ENCODE measurements around the gene UVRAG. TPM values are rescaled to one million over a fixed set of nuclear protein-coding genes. Genes with fewer than 3 reads are reported as not detected.

Gene UVRAG
- total and polyA plus RNA-seq, 2 of the 13 experiments (the other 11 are each of a cell fraction or from before 2014, with no cell fraction given): 9.7 to 17.3 TPM

- FAIRE-seq (no peak), ATAC-seq (no peak), DNase-seq (ENCODE audit: low spot score) (no peak)
- POLR2A ChIA-PET: interaction anchor here (1.7 to 3.7 kb wide), 4 partner anchors 17 to 43 kb away, joined by 6 to 23 read pairs (median 9); no protein-coding TSS in a partner anchor
- no peak overlapping the region for H2AFZ ChIP-seq (ENCODE audit: low read length)
- H3K79me2 ChIP-seq (ENCODE audit: insufficient read depth, low read length): peaks cover 26% of the 10 kb centered on the region
- 10% methylated on average over 2 of the region's 2 CpGs for WGBS (ENCODE audit: low lambda C conversion rate)
- intact Hi-C loops (cut with micrococcal nuclease; ENCODE audit: unreplicated experiment) (loop anchor here (10.0 kb wide), 1 partner anchor 972 kb away; the partner anchor contains the start of gene TSKU), in situ Hi-C loops (cut with HindIII; ENCODE audit: extremely low pct_ligation_motif_present, low pct_unique_long_range_greater_than_20kb) (loop anchor here (5.0 kb wide), 1 partner anchor 54 kb away; no protein-coding TSS in a partner anchor)
- no peaks in the 10 kb centered on the region for H3K36me3 ChIP-seq (replicated peaks in 1 of 2; ENCODE audit: control insufficient read depth in 1 of 2, insufficient read depth in 2 of 2, low read length in 2 of 2)
- TF ChIP-seq ZNF891 (CRISPR knock-in tag; IDR thresholded peaks at IDR 0.05) (no peak), MIER3 (CRISPR knock-in tag; IDR thresholded peaks at IDR 0.05; ENCODE audit: borderline replicate concordance) (no peak), MTERF4 (CRISPR knock-in tag; IDR thresholded peaks at IDR 0.05) (0 out of 2 replicates have a peak, but pooled peaks have one; percentile 43), ZNF564 (CRISPR knock-in tag; IDR thresholded peaks at IDR 0.05) (no peak), ZNF770 (CRISPR knock-in tag; IDR thresholded peaks at IDR 0.05) (peak; percentile 37), ZBTB21 (CRISPR knock-in tag; IDR thresholded peaks at IDR 0.05) (no peak), RAD51 (IDR thresholded peaks at IDR 0.05; ENCODE audit: borderline replicate concordance) (no peak), ATF1 (CRISPR knock-in tag; IDR thresholded peaks at IDR 0.05) (0 out of 2 replicates have a peak, but pooled peaks have one; percentile 5), ZFAT (CRISPR knock-in tag; conservative IDR thresholded peaks at IDR 0.05) (no peak), KAT7 (CRISPR knock-in tag; IDR thresholded peaks at IDR 0.05; ENCODE audit: borderline replicate concordance) (no peak), ZNF75D (CRISPR knock-in tag; IDR thresholded peaks at IDR 0.05; ENCODE audit: borderline replicate concordance) (no peak), TAF1 (CRISPR knock-in tag; IDR thresholded peaks at IDR 0.05) (no peak), PATZ1 (CRISPR knock-in tag; IDR thresholded peaks at IDR 0.05) (no peak)
- TF ChIP-seq, protein P1, sequence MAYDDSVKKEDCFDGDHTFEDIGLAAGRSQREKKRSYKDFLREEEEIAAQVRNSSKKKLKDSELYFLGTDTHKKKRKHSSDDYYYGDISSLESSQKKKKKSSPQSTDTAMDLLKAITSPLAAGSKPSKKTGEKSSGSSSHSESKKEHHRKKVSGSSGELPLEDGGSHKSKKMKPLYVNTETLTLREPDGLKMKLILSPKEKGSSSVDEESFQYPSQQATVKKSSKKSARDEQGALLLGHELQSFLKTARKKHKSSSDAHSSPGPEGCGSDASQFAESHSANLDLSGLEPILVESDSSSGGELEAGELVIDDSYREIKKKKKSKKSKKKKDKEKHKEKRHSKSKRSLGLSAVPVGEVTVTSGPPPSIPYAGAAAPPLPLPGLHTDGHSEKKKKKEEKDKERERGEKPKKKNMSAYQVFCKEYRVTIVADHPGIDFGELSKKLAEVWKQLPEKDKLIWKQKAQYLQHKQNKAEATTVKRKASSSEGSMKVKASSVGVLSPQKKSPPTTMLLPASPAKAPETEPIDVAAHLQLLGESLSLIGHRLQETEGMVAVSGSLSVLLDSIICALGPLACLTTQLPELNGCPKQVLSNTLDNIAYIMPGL (CRISPR knock-in tag; IDR thresholded peaks at IDR 0.05; ENCODE audit: borderline replicate concordance in 1 of 2, low read depth in 1 of 2): no peak
- TF ChIP-seq, protein P2, sequence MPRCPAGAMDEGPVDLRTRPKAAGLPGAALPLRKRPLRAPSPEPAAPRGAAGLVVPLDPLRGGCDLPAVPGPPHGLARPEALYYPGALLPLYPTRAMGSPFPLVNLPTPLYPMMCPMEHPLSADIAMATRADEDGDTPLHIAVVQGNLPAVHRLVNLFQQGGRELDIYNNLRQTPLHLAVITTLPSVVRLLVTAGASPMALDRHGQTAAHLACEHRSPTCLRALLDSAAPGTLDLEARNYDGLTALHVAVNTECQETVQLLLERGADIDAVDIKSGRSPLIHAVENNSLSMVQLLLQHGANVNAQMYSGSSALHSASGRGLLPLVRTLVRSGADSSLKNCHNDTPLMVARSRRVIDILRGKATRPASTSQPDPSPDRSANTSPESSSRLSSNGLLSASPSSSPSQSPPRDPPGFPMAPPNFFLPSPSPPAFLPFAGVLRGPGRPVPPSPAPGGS (CRISPR knock-in tag; IDR thresholded peaks at IDR 0.05): no peak
- peaks cover 64% of the 10 kb centered on the region for H3K4me1 ChIP-seq (ENCODE audit: insufficient read depth, low read length)
- CTCF ChIA-PET (ENCODE audit: low intra/inter-chr PET ratio, low total read pairs): no interaction called here
- H3K9me3 ChIP-seq (ENCODE audit: low read length): no peaks in the 10 kb centered on the region
- H3K27me3 ChIP-seq (ENCODE audit: control insufficient read depth in 1 of 2, insufficient read depth in 2 of 2, low read length in 2 of 2): no peaks in the 10 kb centered on the region; a peak in 1 of 5 replicates
- peak overlapping the region; percentile 100 for H3K4me2 ChIP-seq (ENCODE audit: low read depth, low read length)
- BruUV-seq (replicated peaks): no TSS peak
- H3K4me3 ChIP-seq (replicated peaks in 1 of 3; ENCODE audit: insufficient read depth in 1 of 3, low read depth in 2 of 3, low read length in 3 of 3): peak overlapping the region in 1 of 3 experiments; percentile 18; a peak in 1 of 6 replicates
- no peaks in the 10 kb centered on the region for H4K20me1 ChIP-seq (ENCODE audit: insufficient read depth, low read length)
- peak overlapping the region; percentile 74 for H3K9ac ChIP-seq (ENCODE audit: insufficient read depth, low read depth, low read length)
- H3K27ac ChIP-seq (ENCODE audit: extremely low read length, insufficient read depth, low read length): peak overlapping the region; percentile 83
These were observed 1.9 kb upstream of the UVRAG start for GRCh38 chr11:75813124-75813523.

All from HepG2 (cell line).